SJCRH30 (cell line): ENCODE measurements around the gene OR1I1. TPM values are rescaled to one million over a fixed set of nuclear protein-coding genes. Genes with fewer than 3 reads are reported as not detected.

ENCODE experiments used
- DNase-seq, 2 experiments: peaks; one replicate each; pipeline ENCODE4 v3.0.0-alpha.2; 2015 to 2020
- H3K27ac ChIP-seq: fragments of 250-450 bp; sonication (Bioruptor Pico); 2 replicates; pipeline ENCODE4 v1.5.1; 2020; ENCODE audit warnings: mild to moderate bottlenecking, moderate library complexity
- H3K27me3 ChIP-seq: fragments of 250-450 bp; sonication (Bioruptor Pico); 2 replicates; pipeline ENCODE4 v1.5.1; 2020; ENCODE audit warnings: mild to moderate bottlenecking, moderate library complexity
- H3K36me3 ChIP-seq: fragments of 250-450 bp; sonication (Bioruptor Pico); 2 replicates; pipeline ENCODE4 v1.5.1; 2020; ENCODE audit warnings: mild to moderate bottlenecking, moderate library complexity
- H3K4me1 ChIP-seq: fragments of 250-450 bp; sonication (Bioruptor Pico); 2 replicates; pipeline ENCODE4 v1.5.1; 2020; ENCODE audit warnings: mild to moderate bottlenecking, moderate library complexity
- H3K4me3 ChIP-seq: fragments of 250-450 bp; sonication (Bioruptor Pico); 2 replicates; pipeline ENCODE4 v1.5.1; 2020; ENCODE audit warnings: mild to moderate bottlenecking, moderate library complexity
- H3K9me3 ChIP-seq: fragments of 250-450 bp; sonication (Bioruptor Pico); replicated peaks from 2 replicates; pipeline ENCODE4 v1.5.1; 2020; ENCODE audit warnings: mild to moderate bottlenecking, moderate library complexity
- total RNA-seq: library from RNA; depleted of rRNA; stranded (reverse); fragments of >200 nt; shearing (Covaris generic); gene quantifications from 2 replicates; pipeline ENCODE4 v1.2.3, GENCODE V29; 2014

The OR1I1 gene
- total RNA-seq, 1 experiment from 2014 or later, result not detected

DNA sequence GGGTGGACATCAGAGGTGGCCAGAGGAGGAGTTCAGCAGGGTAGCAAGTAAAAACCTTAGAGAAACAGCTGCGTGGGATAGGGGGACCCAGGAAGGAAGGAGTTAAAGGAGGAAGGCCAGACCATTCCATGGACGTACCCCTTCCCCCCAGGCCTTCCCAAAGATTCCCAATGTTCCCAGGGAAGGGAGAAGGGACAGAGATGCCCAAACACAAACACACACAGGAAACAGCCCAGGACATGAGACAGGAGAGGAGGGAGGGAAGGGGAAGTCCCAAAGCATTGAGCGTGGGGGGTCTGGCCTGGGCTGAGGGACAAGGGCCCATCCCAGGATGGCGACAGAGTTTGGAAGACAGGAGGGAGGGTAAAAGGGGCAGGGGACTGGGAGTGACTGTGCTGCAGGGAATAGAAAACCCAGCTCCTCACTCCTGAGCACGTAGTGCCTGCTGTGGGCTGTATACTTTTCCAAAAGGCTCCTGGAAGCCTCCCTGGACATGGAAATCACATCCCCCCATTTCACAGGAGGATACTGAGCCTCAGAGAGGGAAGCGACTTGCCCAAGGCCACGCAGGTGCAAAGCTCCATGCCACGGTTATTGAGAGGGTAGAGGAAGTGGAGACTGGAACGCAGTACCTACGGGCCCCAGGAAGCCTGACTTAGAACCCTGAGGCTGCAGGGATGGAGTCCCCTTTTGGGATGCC lies 26.3 kb downstream of the OR1I1 start:
- Histone ChIP-seq H3K27ac (peak overlapping the region; percentile 87; the same call in 1 of the 2 replicates), H3K4me1 (no peaks in the 10 kb centered on the region)
- DNase-seq, result peak in 1 of 2 experiments; percentile 52

DNA sequence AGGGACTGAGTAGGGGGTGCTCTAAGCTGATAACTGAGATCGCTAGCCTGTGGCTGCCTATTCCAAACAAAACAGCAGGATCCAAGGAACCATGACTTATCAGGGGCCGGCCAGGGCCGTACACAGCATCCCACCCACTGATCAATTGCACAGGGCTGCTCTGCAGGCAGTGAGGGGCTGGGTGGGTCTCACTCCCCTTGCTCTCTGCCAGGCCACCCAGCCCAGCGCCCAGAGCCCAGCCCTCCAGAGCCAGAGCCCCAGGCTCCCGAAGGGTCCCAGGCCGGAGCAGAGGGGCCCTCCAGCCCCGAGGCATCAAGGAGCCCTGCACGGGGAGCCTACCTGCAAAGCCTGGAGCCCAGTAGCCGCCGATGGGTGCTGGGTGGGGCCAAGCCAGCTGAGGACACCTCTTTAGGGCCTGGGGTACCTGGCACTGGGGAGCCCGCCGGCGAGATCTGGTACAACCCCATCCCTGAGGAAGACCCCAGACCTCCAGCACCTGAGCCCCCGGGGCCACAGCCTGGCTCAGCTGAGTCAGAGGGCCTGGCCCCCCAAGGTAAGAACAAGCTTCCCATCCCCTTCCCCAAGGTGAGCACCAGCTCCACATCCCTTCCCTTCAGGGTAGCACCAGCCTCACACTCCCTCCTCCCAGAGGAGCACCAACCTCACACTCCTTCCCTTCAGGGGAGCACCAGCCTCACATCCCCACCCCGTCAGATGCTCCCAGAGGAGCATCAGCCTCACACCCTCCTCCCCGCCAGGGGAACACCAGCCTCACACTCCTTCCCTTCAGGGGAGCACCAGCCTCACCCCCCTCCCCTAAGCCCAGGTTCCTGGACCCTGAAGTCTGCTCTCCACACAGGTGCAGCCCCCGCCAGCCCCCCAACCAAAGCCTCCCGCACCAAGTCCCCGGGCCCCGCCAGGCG lies 27.1 kb downstream of the OR1I1 start:
- H3K4me1 ChIP-seq, result no peaks in the 10 kb centered on the region
- H3K36me3 ChIP-seq, result peaks cover 48% of the 10 kb centered on the region
- no peak for DNase-seq
- H3K27me3 ChIP-seq, result no peaks in the 10 kb centered on the region
- no peak overlapping the region for H3K27ac ChIP-seq
- H3K9me3 ChIP-seq, result peaks cover 6% of the 10 kb centered on the region; the same call in 1 of the 2 replicates
- no peak overlapping the region for H3K4me3 ChIP-seq

More for the DNA sequence above, 26.3 kb downstream of the OR1I1 start:
- Histone ChIP-seq H3K27me3 (no peaks in the 10 kb centered on the region), H3K4me3 (peak overlapping the region; percentile 98), H3K9me3 (peaks cover 7% of the 10 kb centered on the region; the same call in 1 of the 2 replicates), H3K36me3 (peaks cover 40% of the 10 kb centered on the region)

DNA sequence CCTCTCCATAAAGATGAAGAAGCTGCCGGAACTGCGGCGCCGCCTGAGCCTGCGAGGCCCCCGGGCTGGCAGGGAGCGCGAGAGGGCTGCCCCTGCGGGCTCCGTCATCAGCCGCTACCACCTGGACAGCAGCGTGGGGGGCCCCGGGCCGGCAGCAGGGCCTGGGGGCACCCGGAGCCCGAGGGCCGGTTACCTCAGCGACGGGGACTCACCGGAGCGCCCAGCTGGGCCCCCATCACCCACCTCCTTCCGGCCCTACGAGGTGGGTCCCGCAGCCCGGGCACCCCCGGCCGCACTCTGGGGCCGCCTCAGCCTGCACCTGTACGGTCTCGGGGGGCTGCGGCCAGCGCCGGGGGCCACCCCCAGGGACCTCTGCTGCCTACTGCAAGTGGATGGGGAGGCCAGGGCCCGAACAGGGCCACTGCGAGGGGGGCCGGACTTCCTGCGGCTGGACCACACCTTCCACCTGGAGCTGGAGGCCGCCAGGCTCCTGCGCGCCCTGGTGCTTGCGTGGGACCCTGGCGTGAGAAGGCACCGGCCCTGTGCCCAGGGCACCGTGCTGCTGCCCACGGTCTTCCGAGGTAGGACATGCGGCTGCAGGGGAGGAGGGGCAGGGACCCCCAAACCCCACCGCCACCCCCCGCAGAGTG lies 27.9 kb downstream of the OR1I1 start:
- no peak overlapping the region for H3K4me3 ChIP-seq
- H3K9me3 ChIP-seq, result no peaks in the 10 kb centered on the region; the same call in 1 of the 2 replicates
- peaks cover 54% of the 10 kb centered on the region for H3K36me3 ChIP-seq
- no peak for DNase-seq
- no peaks in the 10 kb centered on the region for H3K4me1 ChIP-seq
- no peak overlapping the region for H3K27ac ChIP-seq
- no peaks in the 10 kb centered on the region for H3K27me3 ChIP-seq

DNA sequence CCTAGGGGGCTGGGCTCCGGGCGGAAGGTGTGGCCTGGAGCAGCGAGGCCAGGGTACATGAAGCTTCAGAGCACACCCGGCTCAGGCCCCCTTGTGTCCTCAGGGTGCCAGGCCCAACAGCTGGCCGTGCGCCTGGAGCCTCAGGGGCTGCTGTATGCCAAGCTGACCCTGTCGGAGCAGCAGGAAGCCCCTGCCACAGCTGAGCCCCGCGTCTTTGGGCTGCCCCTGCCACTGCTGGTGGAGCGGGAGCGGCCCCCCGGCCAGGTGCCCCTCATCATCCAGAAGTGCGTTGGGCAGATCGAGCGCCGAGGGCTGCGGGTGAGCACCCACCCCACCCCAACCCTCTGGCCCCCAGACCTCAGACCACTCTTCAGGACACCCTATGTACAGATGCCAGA lies 28.4 kb downstream of the OR1I1 start:
- Histone ChIP-seq H3K4me3 (no peak overlapping the region), H3K36me3 (peaks cover 60% of the 10 kb centered on the region), H3K4me1 (no peaks in the 10 kb centered on the region)

DNA sequence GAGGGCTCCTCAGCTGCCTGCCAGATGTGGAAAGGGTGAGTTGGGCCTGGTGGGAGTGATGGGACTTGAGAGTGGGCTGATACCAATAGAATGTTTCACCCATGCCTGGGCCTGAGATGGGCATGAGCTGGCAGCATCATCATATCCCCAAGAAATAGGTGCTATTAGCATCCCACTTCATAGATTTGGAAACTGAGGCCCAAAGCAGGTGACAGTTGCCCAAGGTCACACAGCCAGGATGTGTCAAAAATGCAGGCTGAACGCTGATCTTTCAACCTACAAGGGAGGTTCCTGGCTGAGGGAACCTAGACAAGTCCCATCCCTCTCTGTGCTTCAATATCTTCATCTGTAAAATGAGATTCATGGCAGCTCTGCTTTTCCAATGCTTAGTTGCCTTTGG lies 29.7 kb downstream of the OR1I1 start:
- peaks cover 70% of the 10 kb centered on the region for H3K36me3 ChIP-seq
- no peaks in the 10 kb centered on the region for H3K9me3 ChIP-seq
- no peaks in the 10 kb centered on the region for H3K4me1 ChIP-seq
- H3K4me3 ChIP-seq, result no peak overlapping the region
- no peak for DNase-seq
- H3K27me3 ChIP-seq, result no peaks in the 10 kb centered on the region
- no peak overlapping the region for H3K27ac ChIP-seq

More for the DNA sequence above, 28.4 kb downstream of the OR1I1 start:
- DNase-seq, result no peak
- Histone ChIP-seq H3K27me3 (no peaks in the 10 kb centered on the region), H3K9me3 (no peaks in the 10 kb centered on the region; the same call in 1 of the 2 replicates), H3K27ac (no peak overlapping the region)

DNA sequence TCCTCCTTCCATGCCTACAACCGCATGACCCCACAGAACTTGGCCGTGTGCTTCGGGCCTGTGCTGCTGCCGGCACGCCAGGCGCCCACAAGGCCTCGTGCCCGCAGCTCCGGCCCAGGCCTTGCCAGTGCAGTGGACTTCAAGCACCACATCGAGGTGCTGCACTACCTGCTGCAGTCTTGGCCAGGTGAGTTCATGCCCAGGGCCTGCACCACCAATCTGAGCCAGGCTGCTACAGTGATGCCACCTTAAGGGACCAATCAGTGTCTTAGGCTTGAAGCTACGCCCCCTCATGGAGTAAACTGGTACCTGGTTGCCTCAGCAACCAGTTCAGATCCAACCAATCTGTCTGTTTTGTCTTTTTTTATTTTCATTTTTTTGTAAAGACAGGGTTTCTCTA lies 30.4 kb downstream of the OR1I1 start:
- DNase-seq, result no peak
- H3K27ac ChIP-seq, result no peak overlapping the region
- no peak overlapping the region for H3K4me3 ChIP-seq
- no peaks in the 10 kb centered on the region for H3K4me1 ChIP-seq
- peaks cover 75% of the 10 kb centered on the region for H3K36me3 ChIP-seq
- H3K9me3 ChIP-seq, result no peaks in the 10 kb centered on the region
- no peaks in the 10 kb centered on the region for H3K27me3 ChIP-seq

DNA sequence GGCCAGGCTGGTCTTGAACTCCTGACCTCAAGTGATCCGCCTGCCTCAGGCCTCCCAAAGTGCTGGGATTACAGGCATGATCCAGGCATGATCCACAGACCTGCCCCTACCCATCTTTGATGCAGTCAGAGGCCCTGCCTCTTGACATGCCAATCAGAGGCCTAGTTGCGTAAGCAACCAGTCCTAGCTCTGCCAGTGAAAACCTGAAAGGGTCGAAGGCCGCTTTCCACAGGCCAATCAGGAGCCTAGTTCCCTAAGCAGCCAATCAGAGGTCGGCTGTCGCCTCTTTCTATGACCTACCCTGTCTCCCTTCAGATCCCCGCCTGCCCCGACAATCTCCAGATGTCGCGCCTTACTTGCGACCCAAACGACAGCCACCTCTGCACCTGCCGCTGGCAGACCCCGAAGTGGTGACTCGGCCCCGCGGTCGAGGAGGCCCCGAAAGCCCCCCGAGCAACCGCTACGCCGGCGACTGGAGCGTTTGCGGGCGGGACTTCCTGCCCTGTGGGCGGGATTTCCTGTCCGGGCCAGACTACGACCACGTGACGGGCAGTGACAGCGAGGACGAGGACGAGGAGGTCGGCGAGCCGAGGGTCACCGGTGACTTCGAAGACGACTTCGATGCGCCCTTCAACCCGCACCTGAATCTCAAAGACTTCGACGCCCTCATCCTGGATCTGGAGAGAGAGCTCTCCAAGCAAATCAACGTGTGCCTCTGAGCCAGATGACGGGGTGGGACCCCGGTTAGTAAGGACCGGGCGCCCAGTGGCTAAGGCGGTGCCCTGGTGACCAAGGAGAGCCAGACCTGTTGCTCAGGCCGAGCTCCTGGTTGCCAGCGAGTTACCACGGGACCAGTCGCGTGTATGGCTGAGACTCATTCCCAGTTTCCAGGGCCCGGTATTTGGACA lies 31.5 kb downstream of the OR1I1 start:
- Histone ChIP-seq H3K36me3 (peaks cover 85% of the 10 kb centered on the region), H3K27me3 (no peaks in the 10 kb centered on the region)

DNA sequence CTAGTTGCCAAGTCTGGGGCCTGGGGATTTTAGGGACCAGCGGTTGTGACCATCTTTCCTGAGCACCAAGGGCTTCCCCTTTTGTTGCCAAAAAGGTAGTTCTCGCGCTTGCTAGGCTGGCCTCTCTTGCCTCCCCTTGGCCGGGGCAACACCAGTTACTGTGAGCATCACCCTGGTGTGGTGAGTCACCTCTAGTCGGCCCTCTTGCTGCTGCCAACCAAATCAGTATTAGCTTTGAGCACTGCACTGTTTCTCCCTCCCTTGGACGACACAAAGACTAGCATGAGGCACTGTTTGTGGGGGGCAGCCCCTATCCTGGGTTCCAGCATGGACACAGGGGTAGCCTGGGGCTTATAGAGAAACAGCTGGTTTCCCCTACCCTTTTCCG lies 32.1 kb downstream of the OR1I1 start:
- peaks cover 87% of the 10 kb centered on the region for H3K36me3 ChIP-seq
- no peaks in the 10 kb centered on the region for H3K9me3 ChIP-seq
- H3K4me1 ChIP-seq, result no peaks in the 10 kb centered on the region
- no peak overlapping the region for H3K4me3 ChIP-seq
- H3K27ac ChIP-seq, result no peak overlapping the region
- no peak for DNase-seq
- H3K27me3 ChIP-seq, result no peaks in the 10 kb centered on the region

More for the DNA sequence above, 31.5 kb downstream of the OR1I1 start:
- H3K4me3 ChIP-seq, result no peak overlapping the region
- no peak overlapping the region for H3K27ac ChIP-seq
- no peaks in the 10 kb centered on the region for H3K4me1 ChIP-seq
- no peaks in the 10 kb centered on the region for H3K9me3 ChIP-seq
- no peak for DNase-seq

DNA sequence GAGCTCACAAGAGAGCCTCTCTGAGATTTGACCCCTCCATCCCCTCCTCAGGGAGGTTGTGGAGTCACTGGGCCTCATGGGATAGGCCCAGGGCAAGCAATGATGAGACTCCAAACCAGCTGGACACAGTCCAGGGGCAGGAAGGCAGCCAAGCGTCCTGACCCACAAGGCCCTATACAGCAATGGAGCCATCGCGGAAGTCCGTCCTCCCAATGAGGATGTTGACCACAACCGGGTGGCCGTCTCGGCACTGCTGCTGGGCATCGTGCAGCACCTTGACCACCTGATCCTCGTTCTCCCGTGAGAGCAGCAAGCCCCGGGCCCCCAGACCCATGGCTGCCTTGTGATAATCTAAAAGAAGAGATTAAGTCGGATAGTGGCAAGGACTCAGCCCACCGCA lies 33.1 kb downstream of the OR1I1 start:
- no peak for DNase-seq
- H3K4me3 ChIP-seq, result no peak overlapping the region
- no peaks in the 10 kb centered on the region for H3K9me3 ChIP-seq
- H3K27ac ChIP-seq, result no peak overlapping the region
- no peaks in the 10 kb centered on the region for H3K27me3 ChIP-seq
- no peaks in the 10 kb centered on the region for H3K4me1 ChIP-seq
- peaks cover 93% of the 10 kb centered on the region for H3K36me3 ChIP-seq

DNA sequence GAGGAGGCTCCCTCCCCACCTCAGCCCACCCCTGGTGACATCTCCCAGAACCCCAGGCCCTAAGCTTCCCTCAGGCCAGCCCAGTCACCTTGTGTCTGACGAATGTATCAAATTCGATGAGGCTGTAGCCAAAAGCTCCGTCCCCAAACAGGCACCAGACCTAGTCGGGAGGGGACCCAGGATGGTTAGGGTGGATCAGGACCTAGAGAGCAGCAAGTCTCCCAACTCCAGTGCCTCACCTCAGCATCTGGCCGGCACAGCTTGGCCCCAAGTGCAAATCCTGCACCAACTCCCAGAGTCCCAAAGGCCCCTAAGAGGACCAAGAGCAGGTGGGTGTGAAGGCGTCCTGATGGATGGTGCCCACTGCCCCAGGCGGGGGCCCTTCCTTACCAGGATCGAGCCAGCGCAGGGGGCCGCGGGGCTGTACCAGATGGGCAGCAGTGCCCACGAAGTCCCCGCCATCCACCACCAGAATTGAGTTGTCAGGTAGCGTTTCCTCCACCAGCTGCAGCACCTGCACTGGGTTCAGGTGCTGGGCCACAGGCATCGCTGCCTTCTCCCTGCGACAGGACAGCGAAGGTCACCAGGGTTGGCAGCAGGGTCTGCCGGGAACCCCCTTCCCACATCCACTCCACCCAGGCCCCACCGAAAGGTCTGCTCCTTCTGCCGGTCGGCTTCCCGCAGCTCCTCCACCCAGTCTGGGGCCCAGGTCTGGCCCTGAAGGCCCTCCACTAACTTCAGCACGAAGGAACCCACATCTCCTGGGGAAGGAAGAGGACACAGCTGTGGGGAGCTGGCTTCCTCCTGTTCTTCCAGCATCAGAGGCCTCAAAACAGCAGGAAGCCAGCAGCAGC lies 34.0 kb downstream of the OR1I1 start:
- Histone ChIP-seq H3K4me1 (no peaks in the 10 kb centered on the region), H3K9me3 (no peaks in the 10 kb centered on the region), H3K4me3 (no peak overlapping the region), H3K36me3 (peaks cover 89% of the 10 kb centered on the region), H3K27ac (no peak overlapping the region), H3K27me3 (no peaks in the 10 kb centered on the region)
- DNase-seq, result no peak

DNA sequence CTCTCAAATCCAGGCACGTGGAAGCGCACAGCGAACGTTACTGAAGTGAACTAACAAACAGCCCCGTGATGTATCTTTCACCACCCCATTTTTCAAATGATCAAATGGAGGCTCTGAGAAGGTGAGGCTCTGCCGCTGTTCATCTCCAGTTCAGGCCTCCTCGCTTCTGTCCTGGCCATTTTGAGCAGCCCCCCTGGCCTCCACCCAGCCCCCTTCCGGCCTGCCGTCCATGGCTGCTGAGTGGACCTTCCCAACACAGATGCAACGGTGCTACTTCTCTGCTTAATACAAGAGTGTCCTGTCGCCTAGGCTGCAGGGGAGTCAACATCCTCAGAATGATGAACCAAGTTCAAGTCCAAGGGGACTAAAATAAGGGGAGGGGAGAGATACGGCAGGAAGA lies 34.8 kb downstream of the OR1I1 start:
- Histone ChIP-seq H3K36me3 (peaks cover 81% of the 10 kb centered on the region), H3K27ac (no peak overlapping the region)
- DNase-seq, result no peak

DNA sequence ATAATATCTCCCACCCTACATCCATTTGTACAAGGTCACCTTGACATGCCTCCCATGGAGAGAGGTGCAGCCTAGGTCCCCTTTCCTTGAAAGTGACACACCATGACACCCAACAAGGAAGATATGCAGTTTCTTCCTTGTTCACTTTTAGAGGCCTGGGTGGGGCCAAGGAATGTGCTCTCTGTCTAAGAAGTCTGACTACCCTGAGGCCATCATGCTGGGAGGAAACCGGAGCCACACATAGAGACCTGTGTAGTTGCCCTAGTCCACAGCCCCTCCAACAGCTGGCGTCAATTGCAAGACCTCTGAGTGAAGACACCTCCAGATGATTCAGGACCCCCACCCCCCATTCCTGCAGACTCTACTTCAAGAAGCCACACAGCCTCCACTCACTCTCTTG lies 36.2 kb downstream of the OR1I1 start:
- H3K27me3 ChIP-seq, result no peaks in the 10 kb centered on the region
- no peak for DNase-seq
- peaks cover 74% of the 10 kb centered on the region for H3K36me3 ChIP-seq
- no peaks in the 10 kb centered on the region for H3K9me3 ChIP-seq
- no peak overlapping the region for H3K27ac ChIP-seq
- no peaks in the 10 kb centered on the region for H3K4me1 ChIP-seq
- no peak overlapping the region for H3K4me3 ChIP-seq

More for the DNA sequence above, 34.8 kb downstream of the OR1I1 start:
- Histone ChIP-seq H3K4me1 (no peaks in the 10 kb centered on the region), H3K4me3 (no peak overlapping the region), H3K27me3 (no peaks in the 10 kb centered on the region), H3K9me3 (no peaks in the 10 kb centered on the region)

DNA sequence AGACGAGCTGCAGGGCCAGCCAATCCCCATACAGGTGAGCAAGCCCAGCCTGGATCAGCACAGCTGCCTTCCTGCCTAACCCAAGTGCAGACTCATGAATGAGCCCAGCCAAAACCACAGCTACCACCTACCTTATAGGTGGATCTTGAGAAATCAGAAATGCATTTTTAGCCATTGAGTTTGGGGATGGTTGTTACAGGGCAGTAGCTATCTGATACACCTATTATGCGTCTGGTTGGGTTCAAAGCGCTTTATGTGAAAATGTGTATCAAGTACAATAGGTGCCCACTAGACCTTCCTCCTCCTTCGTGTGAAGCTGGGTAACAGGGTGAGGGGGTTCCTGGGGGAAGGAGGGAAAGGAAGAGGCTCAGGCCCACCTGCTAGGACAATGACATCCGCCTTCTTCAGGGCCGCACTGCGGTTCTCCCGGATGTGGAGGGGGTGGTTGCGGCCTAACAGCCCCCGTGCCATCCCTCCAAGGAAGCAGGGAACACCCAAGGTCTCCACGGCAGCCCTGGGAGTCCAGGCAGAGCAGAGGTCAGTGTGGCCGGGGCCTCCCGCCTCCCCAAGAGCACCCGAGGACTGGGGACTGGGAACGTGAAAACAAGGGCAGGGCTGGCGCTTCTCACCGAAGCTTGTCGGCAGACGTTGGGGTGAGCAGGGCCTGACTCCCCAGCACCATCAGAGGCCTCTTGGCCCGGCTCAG lies 36.9 kb downstream of the OR1I1 start:
- Histone ChIP-seq H3K4me1 (no peaks in the 10 kb centered on the region), H3K36me3 (peaks cover 67% of the 10 kb centered on the region)
- no peak for DNase-seq

More for the DNA sequence above, 36.9 kb downstream of the OR1I1 start:
- Histone ChIP-seq H3K9me3 (no peaks in the 10 kb centered on the region), H3K27me3 (no peaks in the 10 kb centered on the region), H3K27ac (no peak overlapping the region), H3K4me3 (no peak overlapping the region)
